HG03521 (cell line): ENCODE data around the gene F10.

Experiments
- ATAC-seq: cut with Tn5 transposase; IDR thresholded peaks from one replicate; pipeline ENCODE4 v1.9.1; 2021; ENCODE audit warnings: mild to moderate bottlenecking, moderate library complexity; ENCODE audit not compliant: unreplicated experiment

Gene F10

DNA sequence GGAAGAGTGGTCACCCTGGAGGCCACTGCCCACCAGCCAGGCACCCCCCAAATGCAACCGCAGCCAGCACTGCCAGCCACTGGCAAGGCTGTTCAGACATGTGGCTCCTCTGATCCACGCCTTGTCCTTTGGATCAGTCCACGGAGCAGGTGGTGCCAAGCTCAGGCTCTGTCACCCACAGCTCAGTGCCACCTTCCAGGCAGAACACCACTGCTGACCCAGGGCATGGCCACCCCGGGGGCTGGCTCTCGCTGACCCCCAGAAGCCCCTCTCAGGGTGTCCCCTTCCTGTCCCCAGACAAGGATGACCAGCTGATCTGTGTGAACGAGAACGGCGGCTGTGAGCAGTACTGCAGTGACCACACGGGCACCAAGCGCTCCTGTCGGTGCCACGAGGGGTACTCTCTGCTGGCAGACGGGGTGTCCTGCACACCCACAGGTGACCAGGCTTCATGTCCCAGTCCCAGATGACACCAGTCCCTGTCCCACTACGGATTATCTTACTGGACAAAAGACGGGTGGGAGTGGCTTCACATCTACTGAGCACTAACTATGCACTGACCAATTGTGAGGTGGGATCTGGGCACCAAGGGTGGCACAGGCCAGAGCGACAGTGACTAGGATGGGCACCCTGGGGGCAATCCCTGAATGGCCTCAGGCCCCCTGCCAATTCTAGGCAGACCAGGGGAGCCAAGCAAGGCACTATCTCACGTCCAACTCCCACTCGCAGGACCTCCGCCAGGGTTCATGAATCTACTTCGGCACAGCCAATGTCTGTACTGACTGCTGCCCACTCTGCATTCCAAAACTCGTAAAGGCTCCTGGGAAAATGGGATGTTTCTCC lies 7.0 kb upstream of the F10 start:
- no peak for ATAC-seq

DNA sequence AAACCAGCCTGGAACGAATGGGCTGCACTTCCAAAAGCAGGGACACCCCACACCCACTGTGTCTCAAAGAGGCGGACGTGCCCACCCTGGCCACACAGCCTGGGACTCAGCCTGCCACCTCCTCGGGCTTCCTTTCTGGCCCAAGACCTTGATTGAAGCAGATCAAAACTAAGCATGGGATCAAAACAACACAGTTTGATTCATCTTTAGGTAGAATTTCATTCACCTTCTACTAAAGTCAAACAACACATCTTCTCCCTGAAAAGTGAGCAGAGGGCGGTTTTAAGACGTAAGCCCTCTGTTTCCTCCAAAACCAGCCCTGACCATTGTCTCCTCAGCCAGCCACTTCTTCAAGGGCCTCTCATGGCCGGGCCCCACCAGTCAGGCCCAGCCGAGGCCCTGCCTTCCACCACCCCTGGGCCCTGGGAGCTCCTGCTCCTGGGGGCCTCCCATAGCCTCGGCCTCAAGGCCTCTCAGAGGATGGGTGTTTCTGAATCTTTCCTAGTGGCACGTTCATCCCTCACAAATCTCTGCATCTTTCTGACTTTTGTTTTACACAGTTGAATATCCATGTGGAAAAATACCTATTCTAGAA lies 6.3 kb upstream of the F10 start:
- ATAC-seq, result no peak

DNA sequence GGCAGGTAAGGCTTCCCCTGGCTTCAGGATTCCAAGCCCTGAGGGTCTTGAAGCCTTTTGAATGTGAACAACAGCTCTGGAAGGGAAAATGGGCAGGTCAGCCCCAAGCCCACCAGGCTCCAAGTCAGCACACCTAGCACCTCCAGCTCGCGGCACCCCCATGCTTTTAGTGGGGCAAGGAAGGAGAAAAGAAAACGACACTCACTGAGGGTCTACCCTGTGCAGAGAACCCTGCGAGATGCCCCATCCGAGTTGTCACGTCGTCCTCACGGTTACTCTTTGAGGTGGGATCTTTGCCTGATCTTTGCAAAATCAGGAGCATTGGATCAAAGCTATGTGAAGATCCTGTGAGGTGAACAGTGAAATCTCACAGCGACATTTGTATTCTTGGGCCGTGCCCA lies 5.7 kb upstream of the F10 start:
- no peak for ATAC-seq

DNA sequence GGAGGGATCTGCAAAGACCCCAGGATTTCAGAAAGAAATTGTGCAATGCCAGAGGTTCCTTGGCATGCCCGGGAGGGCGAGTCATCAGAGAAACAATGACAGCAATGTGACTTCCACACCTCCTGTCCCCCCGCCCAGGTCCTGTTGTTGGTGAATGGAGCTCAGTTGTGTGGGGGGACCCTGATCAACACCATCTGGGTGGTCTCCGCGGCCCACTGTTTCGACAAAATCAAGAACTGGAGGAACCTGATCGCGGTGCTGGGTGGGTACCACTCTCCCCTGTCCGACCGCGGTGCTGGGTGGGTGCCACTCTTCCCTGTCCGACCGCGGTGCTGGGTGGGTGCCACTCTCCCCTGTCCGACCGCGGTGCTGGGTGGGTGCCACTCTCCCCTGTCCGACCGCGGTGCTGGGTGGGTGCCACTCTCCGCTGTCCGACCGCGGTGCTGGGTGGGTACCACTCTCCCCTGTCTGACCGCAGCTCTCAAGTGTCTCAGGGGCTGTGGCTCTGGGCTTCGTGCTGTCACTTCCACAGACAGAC lies 5.2 kb upstream of the F10 start:
- no peak for ATAC-seq

DNA sequence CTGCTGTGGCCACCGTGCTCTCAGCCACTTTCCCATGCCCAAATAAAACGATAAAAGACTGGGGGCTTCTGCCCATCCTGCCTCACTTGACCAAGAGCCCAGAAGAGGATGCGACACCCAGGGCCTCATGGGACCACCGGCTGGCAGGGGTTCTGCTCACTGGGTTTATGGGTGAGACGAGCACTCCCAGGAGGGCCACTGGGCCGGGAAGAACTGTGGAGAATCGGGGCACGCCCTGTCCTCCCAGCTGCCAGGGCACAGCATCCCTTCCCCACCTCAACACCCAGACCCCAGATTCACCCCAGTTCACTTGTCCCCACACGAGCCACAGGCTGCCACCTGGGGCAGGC lies 4.7 kb upstream of the F10 start:
- ATAC-seq, result no peak

DNA sequence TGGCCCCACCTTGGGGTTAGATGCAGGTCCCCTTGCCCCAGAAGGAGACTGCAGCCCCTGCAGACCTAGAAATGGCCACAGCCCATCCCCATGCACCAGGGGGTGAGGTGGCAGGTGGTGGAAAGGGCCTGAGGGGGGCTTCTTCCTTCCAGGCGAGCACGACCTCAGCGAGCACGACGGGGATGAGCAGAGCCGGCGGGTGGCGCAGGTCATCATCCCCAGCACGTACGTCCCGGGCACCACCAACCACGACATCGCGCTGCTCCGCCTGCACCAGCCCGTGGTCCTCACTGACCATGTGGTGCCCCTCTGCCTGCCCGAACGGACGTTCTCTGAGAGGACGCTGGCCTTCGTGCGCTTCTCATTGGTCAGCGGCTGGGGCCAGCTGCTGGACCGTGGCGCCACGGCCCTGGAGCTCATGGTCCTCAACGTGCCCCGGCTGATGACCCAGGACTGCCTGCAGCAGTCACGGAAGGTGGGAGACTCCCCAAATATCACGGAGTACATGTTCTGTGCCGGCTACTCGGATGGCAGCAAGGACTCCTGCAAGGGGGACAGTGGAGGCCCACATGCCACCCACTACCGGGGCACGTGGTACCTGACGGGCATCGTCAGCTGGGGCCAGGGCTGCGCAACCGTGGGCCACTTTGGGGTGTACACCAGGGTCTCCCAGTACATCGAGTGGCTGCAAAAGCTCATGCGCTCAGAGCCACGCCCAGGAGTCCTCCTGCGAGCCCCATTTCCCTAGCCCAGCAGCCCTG lies 4.2 kb upstream of the F10 start:
- no peak for ATAC-seq

DNA sequence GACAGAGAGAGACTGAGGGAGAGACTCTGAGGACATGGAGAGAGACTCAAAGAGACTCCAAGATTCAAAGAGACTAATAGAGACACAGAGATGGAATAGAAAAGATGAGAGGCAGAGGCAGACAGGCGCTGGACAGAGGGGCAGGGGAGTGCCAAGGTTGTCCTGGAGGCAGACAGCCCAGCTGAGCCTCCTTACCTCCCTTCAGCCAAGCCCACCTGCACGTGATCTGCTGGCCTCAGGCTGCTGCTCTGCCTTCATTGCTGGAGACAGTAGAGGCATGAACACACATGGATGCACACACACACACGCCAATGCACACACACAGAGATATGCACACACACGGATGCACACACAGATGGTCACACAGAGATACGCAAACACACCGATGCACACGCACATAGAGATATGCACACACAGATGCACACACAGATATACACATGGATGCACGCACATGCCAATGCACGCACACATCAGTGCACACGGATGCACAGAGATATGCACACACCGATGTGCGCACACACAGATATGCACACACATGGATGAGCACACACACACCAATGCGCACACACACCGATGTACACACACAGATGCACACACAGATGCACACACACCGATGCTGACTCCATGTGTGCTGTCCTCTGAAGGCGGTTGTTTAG lies 3.3 kb upstream of the F10 start:
- no peak for ATAC-seq

DNA sequence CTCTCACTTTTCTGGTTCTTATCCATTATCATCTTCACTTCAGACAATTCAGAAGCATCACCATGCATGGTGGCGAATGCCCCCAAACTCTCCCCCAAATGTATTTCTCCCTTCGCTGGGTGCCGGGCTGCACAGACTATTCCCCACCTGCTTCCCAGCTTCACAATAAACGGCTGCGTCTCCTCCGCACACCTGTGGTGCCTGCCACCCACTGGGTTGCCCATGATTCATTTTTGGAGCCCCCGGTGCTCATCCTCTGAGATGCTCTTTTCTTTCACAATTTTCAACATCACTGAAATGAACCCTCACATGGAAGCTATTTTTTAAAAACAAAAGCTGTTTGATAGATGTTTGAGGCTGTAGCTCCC lies 2.8 kb upstream of the F10 start:
- no peak for ATAC-seq

DNA sequence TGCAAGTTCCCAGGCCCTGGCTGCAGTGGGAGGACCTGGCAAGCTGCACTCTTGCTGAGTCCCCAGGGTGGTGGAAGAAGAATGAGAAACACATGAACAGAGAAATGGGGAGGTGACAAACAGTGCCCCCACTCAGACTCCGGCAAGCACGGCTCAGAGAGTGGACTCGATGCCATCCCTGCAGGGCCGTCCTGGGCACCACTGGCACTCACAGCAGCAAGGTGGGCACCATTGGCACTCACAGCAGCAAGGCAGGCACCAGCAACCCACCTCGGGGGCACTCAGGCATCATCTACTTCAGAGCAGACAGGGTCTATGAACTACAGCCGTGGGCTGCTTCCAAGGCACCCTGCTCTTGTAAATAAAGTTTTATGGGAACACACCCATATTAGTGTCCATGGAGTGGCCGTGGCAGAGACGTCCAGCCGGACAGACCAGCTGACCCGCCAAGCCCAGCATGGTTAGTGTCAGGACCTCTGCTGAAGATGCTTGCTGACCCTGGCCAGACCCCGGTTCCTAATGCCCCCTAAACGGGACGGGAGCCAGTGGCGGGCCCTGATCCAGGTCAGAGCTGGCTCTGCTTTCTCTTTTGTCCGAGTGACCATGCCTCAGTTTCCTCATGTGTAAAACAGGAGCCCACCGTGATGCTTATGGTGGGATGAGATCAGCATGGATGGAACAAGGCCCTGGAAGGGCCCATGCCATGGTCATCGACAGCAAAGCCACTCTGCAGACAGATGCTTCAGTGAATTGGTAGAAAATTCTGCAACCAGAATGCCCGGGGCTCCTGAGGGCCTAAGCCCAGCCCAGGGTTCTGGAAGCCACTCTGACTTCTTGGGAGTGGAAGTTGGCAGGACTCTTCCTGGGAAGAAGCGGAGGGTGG lies 2.1 kb upstream of the F10 start:
- ATAC-seq, result no peak

DNA sequence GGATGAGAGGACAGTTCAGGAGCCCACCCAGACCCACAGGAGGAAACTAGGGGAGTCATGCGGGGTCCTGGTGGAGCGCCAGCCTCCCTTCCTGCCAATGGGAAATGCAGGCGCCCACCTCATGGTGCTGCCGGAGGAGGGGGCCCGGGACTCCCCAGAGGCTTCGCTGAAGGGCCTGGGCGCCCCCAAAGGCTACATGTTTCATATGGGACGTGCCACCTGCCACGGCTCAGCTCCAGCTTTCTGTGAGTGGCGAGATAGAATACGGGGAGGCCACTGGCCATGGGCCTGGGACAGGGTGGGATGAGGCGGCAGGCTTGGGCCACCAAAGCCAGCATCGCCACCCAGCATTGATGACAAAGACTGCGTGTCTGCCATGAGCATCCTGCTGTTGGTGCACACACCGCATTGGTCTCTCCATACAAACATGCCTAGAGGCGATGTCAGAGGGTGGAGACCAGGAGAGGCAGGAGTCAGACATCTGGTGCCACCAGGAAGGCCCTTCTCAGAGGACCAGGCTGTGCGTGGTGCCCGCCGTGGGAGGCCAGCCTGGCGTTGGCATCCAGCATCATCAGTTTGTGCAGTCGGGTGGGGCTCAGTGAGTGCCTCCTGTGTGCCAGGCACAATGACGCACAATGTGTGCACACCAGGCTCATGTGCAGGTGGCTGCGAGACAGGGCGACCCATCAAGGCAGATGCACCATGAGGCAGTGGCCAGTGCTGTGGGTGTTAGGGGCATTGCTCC lies 1.2 kb upstream of the F10 start:
- ATAC-seq, result no peak

DNA sequence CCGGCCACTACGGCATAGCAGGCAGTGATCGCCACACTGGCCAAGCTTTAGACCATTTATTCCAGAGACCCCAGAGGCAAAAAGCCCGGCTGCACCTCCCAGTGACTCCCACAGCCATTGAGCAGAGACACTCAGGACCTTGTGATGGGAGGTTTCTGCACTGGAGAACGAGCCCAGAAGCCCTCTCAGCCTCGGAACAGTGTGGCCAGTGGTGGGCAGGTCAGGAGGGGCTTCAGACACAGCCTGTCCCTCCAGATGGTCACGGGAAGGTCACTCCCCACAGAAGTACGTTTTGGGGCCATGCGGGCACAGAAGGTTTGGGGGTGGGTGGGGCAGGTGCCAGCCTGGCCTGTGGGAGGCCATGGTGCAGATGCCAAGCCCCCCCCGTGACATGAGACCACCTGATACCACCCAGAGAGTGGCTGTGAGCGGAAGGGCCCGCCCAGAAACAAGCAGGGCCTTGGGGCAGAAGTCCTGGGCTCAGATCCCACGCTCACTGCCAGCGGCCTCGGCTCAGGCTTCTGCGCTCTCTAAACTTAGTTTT lies 599 bp upstream of the F10 start:
- no peak for ATAC-seq

DNA sequence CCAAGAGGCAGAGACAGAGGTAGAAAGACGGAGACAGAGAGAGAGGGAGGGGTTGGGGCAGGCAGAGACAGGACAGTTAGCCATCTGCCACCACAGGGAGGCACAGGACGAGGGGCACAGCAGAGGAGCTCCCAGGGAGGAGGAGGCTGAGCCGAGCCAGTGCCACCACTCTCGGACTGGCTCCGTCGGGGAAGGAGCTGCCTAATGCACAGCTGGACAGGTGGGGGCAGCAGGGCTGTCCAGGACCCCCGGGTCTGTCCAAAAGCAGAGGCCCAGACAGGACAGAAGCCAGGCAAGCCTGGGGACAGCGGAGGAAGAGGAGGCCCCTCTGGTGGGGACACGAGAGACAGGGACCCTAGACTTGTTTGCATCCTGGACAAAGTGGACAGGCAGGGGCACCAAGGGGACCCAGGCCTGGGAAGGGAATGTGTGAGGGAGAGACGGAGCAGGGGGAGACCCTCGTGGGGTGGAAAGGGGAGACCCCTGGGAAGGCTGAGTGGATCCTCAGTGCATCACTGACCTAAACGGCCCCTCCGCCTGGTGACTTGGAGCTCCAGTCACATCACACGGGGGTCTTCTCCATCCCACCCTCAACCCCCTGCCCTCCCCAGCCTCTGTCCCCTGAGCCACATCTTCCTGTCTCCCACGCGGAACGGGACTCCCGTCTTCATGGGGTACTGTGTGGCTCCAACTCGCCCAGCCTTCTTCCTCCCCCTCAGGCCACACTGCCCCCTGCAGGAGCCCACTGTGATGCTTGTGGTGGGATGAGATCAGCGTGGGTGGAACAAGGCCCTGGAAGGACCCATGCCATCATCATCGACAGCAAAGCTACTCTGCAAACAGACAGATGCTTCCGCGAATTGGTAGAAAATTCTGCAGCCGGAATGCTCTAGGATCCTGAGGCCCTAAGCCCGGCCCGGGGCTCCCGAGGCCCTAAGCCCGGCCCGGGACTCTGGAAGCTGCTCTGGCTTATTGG lies 915 bp downstream of the F10 start:
- ATAC-seq, result no peak

DNA sequence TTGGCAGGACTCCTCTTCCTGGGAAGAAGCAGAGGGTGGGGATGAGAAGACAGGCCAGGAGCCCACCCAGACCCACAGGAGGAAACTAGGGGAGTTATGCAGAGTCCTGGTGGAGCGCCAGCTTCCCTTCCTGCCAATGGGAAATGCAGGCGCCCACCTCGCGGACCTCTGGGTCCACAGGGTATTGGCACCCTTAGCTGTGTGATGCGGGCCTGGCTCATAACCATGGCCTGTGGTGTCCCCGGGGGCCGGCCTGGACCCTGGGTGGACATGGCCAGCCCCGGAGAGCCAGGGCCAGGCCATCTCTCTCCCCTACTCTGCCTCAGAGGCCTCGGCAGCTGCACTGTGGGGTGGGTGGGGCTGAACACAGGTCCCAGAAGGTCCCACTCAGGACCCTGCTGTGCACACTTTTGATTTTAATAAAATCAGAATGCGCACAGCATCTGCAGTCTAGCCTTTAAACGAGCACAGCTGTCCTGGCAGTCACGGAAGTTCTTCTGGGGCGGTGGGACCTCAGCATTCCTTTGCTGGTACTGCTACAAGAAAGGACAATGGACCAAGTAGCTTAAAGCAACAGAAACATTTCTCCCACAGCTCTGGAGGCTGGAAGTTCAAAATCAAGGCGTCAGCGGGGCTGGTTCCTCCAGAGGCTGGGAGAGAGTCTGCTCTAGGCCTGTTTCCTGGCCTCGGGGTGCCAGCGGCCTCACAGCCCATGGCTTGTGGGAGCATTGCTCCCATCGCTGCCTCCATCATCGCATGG lies 1.8 kb downstream of the F10 start:
- ATAC-seq, result no peak

DNA sequence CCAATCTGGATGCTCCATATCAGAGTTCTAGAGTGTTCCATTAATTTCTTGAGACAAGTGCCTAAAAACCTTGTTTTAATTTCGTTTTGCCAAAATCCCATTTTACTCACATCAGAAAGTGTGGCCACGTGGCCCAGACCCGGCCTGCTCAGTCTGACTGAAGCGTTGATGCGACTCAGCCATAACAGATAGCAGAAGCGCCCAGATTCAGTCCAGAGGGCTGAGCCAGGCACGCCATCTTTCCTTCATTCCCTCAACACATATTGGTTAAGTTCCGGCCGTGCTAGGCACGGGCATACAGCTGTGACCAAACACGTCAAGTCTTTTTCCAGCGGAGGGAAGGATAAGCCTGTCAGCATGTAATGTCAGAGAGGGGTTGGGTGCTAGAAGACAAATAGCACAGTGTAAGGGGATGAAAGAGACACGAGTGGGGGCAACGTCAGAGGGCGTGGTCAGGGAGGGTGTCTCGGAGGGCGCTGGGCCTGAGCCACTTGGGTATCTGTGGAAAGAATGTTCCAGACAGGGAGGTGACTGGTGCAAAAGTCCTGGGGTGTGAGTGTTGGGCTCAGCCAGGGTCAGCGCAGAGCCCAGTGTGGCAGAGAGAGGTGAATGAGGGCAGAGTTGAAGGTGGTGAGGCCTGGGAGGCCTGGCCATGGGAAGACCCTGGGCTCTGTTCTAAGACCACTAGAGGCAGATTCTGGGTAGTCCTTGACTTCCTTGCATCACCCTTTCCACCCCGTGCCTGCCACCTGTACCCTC lies 3.1 kb downstream of the F10 start:
- no peak for ATAC-seq

DNA sequence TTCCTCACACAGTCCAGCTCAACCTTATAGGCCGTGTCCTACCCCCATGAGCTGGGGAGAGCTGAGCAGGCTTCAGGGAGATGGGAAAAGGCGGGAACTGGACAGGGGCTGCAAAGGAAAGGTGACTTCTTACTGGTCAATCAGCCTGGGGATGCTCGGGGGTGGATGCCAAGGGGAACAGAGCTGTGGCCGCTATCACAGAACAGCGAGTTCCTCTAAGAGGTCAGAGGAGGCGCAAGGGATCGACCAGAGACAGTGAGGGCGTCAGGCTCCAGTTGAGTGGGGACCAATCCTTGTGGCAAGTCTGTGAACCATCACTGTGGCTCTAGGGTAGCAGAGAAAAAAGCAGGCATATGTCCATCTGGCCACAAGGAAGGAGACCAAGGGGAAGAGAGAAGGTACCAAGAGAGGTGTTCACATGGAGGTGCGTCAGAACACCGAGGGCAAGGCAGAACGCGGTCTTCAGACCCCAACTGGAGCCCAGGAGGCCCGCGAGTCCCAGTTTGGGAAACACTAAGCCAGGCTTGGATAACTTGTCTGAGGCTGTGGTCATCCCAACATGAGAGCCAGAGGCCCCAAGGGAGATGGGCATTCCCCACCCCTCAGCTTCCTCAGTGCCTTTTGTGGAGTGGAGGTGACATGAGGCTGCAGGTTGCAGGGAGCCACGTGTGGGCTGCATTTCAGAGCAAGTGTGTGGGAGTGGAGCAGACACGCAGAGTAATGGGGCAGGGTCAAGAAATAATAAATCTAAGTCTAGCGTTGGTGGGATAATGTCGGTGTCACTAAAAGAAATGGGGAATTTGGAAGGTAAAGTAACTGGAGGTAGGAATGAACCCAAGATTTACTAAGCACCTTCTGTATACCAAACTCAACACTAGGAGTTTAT lies 3.9 kb downstream of the F10 start:
- ATAC-seq, result no peak

DNA sequence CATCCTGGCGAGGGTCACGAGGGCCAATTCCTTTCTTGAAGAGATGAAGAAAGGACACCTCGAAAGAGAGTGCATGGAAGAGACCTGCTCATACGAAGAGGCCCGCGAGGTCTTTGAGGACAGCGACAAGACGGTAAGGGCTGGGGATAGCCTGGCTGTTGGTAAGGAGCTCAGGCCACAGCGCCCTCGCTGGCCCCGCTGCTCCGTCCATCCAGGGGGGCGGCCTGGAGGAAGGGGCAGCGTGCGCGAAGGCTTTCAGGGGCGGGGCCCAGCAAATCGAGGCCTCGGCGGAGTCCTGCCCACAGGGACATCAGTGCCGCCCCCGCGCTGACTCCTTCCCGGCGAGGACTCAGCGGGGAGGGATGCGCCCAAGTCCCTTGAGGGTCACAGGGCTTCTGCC lies 6.9 kb downstream of the F10 start:
- no peak for ATAC-seq
